ENCODE data around the gene FANCC.

Gene FANCC

DNA sequence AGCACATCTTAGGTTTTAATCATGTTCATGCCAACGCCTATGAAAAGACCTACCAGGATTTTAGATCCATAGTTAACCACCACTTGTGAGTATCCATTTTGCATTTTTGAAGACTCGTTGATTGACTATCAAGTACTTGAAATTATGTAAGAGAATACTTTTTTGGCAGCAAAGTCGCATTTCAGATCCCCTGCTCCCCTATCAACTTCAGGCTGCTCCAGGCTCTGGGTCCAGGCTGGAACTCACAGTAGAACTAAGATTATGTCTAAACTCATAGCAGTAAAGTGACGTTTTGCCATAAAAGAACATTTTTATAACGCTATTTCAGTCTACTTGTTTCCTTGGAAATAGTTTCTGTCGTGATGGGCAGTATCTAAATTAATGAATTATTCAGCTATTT is 267.7 kb downstream of the FANCC start:
- H3K27ac ChIP-seq, result no peak overlapping the region
- no peak for TF ChIP-seq ZFX (IDR thresholded peaks at IDR 0.05)
- TF ChIP-seq, protein P1, sequence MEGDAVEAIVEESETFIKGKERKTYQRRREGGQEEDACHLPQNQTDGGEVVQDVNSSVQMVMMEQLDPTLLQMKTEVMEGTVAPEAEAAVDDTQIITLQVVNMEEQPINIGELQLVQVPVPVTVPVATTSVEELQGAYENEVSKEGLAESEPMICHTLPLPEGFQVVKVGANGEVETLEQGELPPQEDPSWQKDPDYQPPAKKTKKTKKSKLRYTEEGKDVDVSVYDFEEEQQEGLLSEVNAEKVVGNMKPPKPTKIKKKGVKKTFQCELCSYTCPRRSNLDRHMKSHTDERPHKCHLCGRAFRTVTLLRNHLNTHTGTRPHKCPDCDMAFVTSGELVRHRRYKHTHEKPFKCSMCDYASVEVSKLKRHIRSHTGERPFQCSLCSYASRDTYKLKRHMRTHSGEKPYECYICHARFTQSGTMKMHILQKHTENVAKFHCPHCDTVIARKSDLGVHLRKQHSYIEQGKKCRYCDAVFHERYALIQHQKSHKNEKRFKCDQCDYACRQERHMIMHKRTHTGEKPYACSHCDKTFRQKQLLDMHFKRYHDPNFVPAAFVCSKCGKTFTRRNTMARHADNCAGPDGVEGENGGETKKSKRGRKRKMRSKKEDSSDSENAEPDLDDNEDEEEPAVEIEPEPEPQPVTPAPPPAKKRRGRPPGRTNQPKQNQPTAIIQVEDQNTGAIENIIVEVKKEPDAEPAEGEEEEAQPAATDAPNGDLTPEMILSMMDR (conservative IDR thresholded peaks at IDR 0.05), result no peak

All from C4-2B (cell line).